ENCODE measurements around the gene NMRK1. TPM values are rescaled to one million over a fixed set of nuclear protein-coding genes. Genes with fewer than 3 reads are reported as not detected.

The NMRK1 gene
- total and polyA plus RNA-seq, 2 of the 13 experiments (the other 11 are each of a cell fraction or from before 2014, with no cell fraction given): 9.1 to 12.9 TPM

GRCh38 chr9:75087824-75088645 lies at the start of gene NMRK1, which contains the start of gene OSTF1 (continued):
- no peak for TF ChIP-seq ZBTB42 (CRISPR knock-in tag; IDR thresholded peaks at IDR 0.05)
- peak; percentile 21; the same call in 1 of the 2 replicates for TF ChIP-seq ZNF343 (CRISPR knock-in tag; IDR thresholded peaks at IDR 0.05)
- no peak; the same call in 1 of the 2 replicates for TF ChIP-seq ZNF614 (CRISPR knock-in tag; IDR thresholded peaks at IDR 0.05; ENCODE audit: borderline replicate concordance)
- no peak for TF ChIP-seq KDM2A (CRISPR knock-in tag; IDR thresholded peaks at IDR 0.05; ENCODE audit: borderline replicate concordance, low read depth)
- TF ChIP-seq ZNF83 (CRISPR knock-in tag; IDR thresholded peaks at IDR 0.05; ENCODE audit: borderline replicate concordance): peak; percentile 87
- peak; percentile 23; the same call in 1 of the 2 replicates for TF ChIP-seq CENPT (CRISPR knock-in tag; IDR thresholded peaks at IDR 0.05; ENCODE audit: low read depth)
- TF ChIP-seq RFXAP (CRISPR knock-in tag; IDR thresholded peaks at IDR 0.05; ENCODE audit: borderline replicate concordance): peak; percentile 55; the same call in 1 of the 2 replicates
- no peak for TF ChIP-seq ZNF230 (CRISPR knock-in tag; IDR thresholded peaks at IDR 0.05)
- TF ChIP-seq ARNTL (CRISPR knock-in tag; IDR thresholded peaks at IDR 0.05): no peak
- no peak for TF ChIP-seq PHB2 (IDR thresholded peaks at IDR 0.05; ENCODE audit: partially characterized antibody)
- TF ChIP-seq ZNF800 (CRISPR knock-in tag; IDR thresholded peaks at IDR 0.05): no peak; the same call in 1 of the 2 replicates
- peak; percentile 6 for TF ChIP-seq RBM39 (IDR thresholded peaks at IDR 0.05; ENCODE audit: low read depth, low read length, poor library complexity, severe bottlenecking)
- TF ChIP-seq CENPBD1 (CRISPR knock-in tag; IDR thresholded peaks at IDR 0.05; ENCODE audit: borderline replicate concordance, low read depth): no peak
- 0 out of 2 replicates have a peak, but pooled peaks have one; percentile 16 for TF ChIP-seq TGIF2 (CRISPR knock-in tag; IDR thresholded peaks at IDR 0.05)
- no peak for TF ChIP-seq CAMTA2 (CRISPR knock-in tag; IDR thresholded peaks at IDR 0.05; ENCODE audit: borderline replicate concordance)
- TF ChIP-seq SYNCRIP (IDR thresholded peaks at IDR 0.05; ENCODE audit: insufficient read depth, low read depth, low read length): no peak
- no peak for TF ChIP-seq ZKSCAN5 (CRISPR knock-in tag; IDR thresholded peaks at IDR 0.05)
- TF ChIP-seq SRY (CRISPR knock-in tag; IDR thresholded peaks at IDR 0.05): peak; percentile 72; the same call in 1 of the 2 replicates
- no peak for TF ChIP-seq ZNF549 (CRISPR knock-in tag; IDR thresholded peaks at IDR 0.05)
- no peak for TF ChIP-seq NCOR1 (IDR thresholded peaks at IDR 0.05; ENCODE audit: borderline replicate concordance, low read length)
- peak; percentile 76 for TF ChIP-seq ZFX (CRISPR knock-in tag; IDR thresholded peaks at IDR 0.05; ENCODE audit: low read depth)
- peak; percentile 62 to 78 for TF ChIP-seq POLR2A (IDR thresholded peaks at IDR 0.05; ENCODE audit: insufficient read depth in 1 of 2, low read depth in 2 of 2, low read length in 2 of 2)

All from HepG2 (cell line).